Endothelial cell (in vitro differentiated cells): ENCODE data around the gene MYO15B. TPM values are rescaled to one million over a fixed set of nuclear protein-coding genes. Genes with fewer than 3 reads are reported as not detected.
A peak's percentile ranks its signal among the peaks of the same experiment; 100 is the strongest.

Experiments used
- DNase-seq: peaks from one replicate; pipeline ENCODE4 v3.0.0; 2021; ENCODE audit warnings: low spot score
- H3K27ac Mint-ChIP-seq: one replicate; pipeline ENCODE4 v1.8.0; 2021; ENCODE audit warnings: mixed read lengths, inconsistent platforms; ENCODE audit not compliant: unreplicated experiment
- H3K27me3 Mint-ChIP-seq: one replicate; pipeline ENCODE4 v1.8.0; 2021; ENCODE audit warnings: mild to moderate bottlenecking, moderate library complexity, mixed read lengths, inconsistent platforms; ENCODE audit not compliant: unreplicated experiment
- H3K36me3 Mint-ChIP-seq: one replicate; pipeline ENCODE4 v1.8.0; 2021; ENCODE audit warnings: mild to moderate bottlenecking, low read depth, mixed read lengths, inconsistent platforms; ENCODE audit not compliant: unreplicated experiment
- H3K4me1 Mint-ChIP-seq: one replicate; pipeline ENCODE4 v1.8.0; 2021; ENCODE audit warnings: mild to moderate bottlenecking, mixed read lengths, inconsistent platforms; ENCODE audit not compliant: unreplicated experiment
- H3K4me3 Mint-ChIP-seq: one replicate; pipeline ENCODE4 v1.8.0; 2021; ENCODE audit warnings: mild to moderate bottlenecking, mixed read lengths, inconsistent platforms; ENCODE audit not compliant: unreplicated experiment
- H3K9me3 Mint-ChIP-seq: one replicate; pipeline ENCODE4 v1.8.0; 2021; ENCODE audit warnings: mixed read lengths, inconsistent platforms; ENCODE audit not compliant: unreplicated experiment
- CTCF ChIP-seq: fragments of 200-600 bp; sonication (generic); IDR thresholded peaks from one replicate; pipeline ENCODE4 v1.5.0; 2021; ENCODE audit warnings: antibody characterized with exemption; ENCODE audit not compliant: unreplicated experiment
- long read RNA-seq: library from polyadenylated mRNA; unstranded; transcript quantifications from one replicate; pipeline ENCODE4 v2.0.0, GENCODE V29; 2020; ENCODE audit not compliant: unreplicated experiment
- total RNA-seq: library from RNA; stranded (reverse); fragmentation: NEBNext Ultra II Directional; extraction: Animal tissue kit (Norgen Biotek cat#: 25700); gene quantifications from one replicate; pipeline ENCODE4 v1.2.1, GENCODE V29; 2021; ENCODE audit not compliant: unreplicated experiment

The MYO15B gene
- 224 TPM for total RNA-seq
- long read RNA-seq, partial matches to known transcripts, result 5 of 7 reads
- long read RNA-seq, other reads (novel, unspliced or antisense), result 2 of 7 reads

- no peaks in the 10 kb centered on the region for H3K4me1 Mint-ChIP-seq
- TF ChIP-seq CTCF, result no peak
- no peaks in the 10 kb centered on the region for H3K36me3 Mint-ChIP-seq
- DNase-seq, result peak; percentile 81
- H3K27ac Mint-ChIP-seq, result no peak within 1 kb of the TSS
- H3K4me3 Mint-ChIP-seq, result peak within 1 kb of the TSS; percentile 86
- H3K27me3 Mint-ChIP-seq, result peaks cover 10% of the 10 kb centered on the region
- no peaks in the 10 kb centered on the region for H3K9me3 Mint-ChIP-seq
Measured at GRCh38 chr17:75587675-75588595, at the start of gene MYO15B. TSS of gene MYO15B (plus strand) at chr17:75587800. CDS start at chr17:75588058, 258 bp downstream.

GRCh38 chr17:75539967-75540729 lies 47.5 kb upstream of the MYO15B start:
- Mint-ChIP-seq H3K27me3 (peaks cover 5% of the 10 kb centered on the region), H3K4me1 (peaks cover 25% of the 10 kb centered on the region), H3K4me3 (no peak overlapping the region), H3K27ac (no peak overlapping the region), H3K36me3 (peaks cover 3% of the 10 kb centered on the region), H3K9me3 (no peaks in the 10 kb centered on the region)
- no peak for DNase-seq
- no peak for TF ChIP-seq CTCF

- H3K4me3 Mint-ChIP-seq, result no peak overlapping the region
- H3K27me3 Mint-ChIP-seq, result peaks cover 5% of the 10 kb centered on the region
- H3K4me1 Mint-ChIP-seq, result peaks cover 25% of the 10 kb centered on the region
- H3K36me3 Mint-ChIP-seq, result peaks cover 3% of the 10 kb centered on the region
- no peaks in the 10 kb centered on the region for H3K9me3 Mint-ChIP-seq
- no peak overlapping the region for H3K27ac Mint-ChIP-seq
- TF ChIP-seq CTCF, result no peak
- no peak for DNase-seq
Measured at GRCh38 chr17:75540923-75541503, 46.6 kb upstream of the MYO15B start.

- H3K36me3 Mint-ChIP-seq, result peaks cover 6% of the 10 kb centered on the region
- H3K4me1 Mint-ChIP-seq, result peaks cover 25% of the 10 kb centered on the region
- H3K27me3 Mint-ChIP-seq, result peaks cover 5% of the 10 kb centered on the region
- no peaks in the 10 kb centered on the region for H3K9me3 Mint-ChIP-seq
- no peak overlapping the region for H3K27ac Mint-ChIP-seq
- no peak overlapping the region for H3K4me3 Mint-ChIP-seq
- no peak for TF ChIP-seq CTCF
- DNase-seq, result no peak
Measured at GRCh38 chr17:75542229-75542628, 45.4 kb upstream of the MYO15B start.
